ENCODE results near the gene PIAS4.

PIAS4 gene

GRCh38 chr19:3977242-3978143 lies 30.0 kb upstream of the PIAS4 start:
- no peak for DNase-seq

GRCh38 chr19:3978145-3978544 lies 29.4 kb upstream of the PIAS4 start:
- no peak for DNase-seq

- no peak for DNase-seq
Measured at GRCh38 chr19:3979289-3979673, 28.3 kb upstream of the PIAS4 start.

GRCh38 chr19:3979674-3980352 lies 27.7 kb upstream of the PIAS4 start:
- DNase-seq, result no peak

GRCh38 chr19:3980353-3981251 lies 26.9 kb upstream of the PIAS4 start:
- no peak for DNase-seq

GRCh38 chr19:3981373-3981735 lies 26.2 kb upstream of the PIAS4 start:
- DNase-seq, result no peak

- DNase-seq, result no peak
Measured at GRCh38 chr19:3981736-3982681, 25.5 kb upstream of the PIAS4 start.

GRCh38 chr19:3982701-3983541 lies 24.6 kb upstream of the PIAS4 start:
- DNase-seq, result no peak

- no peak for DNase-seq
Measured at GRCh38 chr19:3983542-3983914, 24.0 kb upstream of the PIAS4 start.

- DNase-seq, result no peak
Measured at GRCh38 chr19:3983936-3984583, 23.5 kb upstream of the PIAS4 start.

- no peak for DNase-seq
Measured at GRCh38 chr19:3984584-3984907, 23.0 kb upstream of the PIAS4 start.

- peak; percentile 65 to 89 for DNase-seq
Measured at GRCh38 chr19:3984908-3985642, 22.5 kb upstream of the PIAS4 start, which contains the start of gene EEF2. Gene EEF2, minus strand, starts transcription at chr19:3985463. Its CDS starts 83 bp downstream, at chr19:3985380.

GRCh38 chr19:3985643-3986259 lies 21.8 kb upstream of the PIAS4 start:
- DNase-seq, result peak in 1 of 2 experiments; percentile 58

- DNase-seq, result peak; percentile 67 to 70
Measured at GRCh38 chr19:3986260-3987041, 21.1 kb upstream of the PIAS4 start.

GRCh38 chr19:3987619-3988371 lies 19.7 kb upstream of the PIAS4 start:
- peak; percentile 50 to 83 for DNase-seq

- DNase-seq, result no peak
Measured at GRCh38 chr19:3990815-3991117, 16.8 kb upstream of the PIAS4 start.

- no peak for DNase-seq
Measured at GRCh38 chr19:3995607-3996006, 11.9 kb upstream of the PIAS4 start.

Measured in NCI-H1930 (cell line).